ENCODE measurements around the gene SEPTIN5.
A peak's percentile ranks its signal among the peaks of the same experiment; 100 is the strongest.
"Not testable (repeated sequence)": the region's sequence is repeated elsewhere in the genome, so short reads cannot be mapped to it uniquely, and the experiment has no call there.

Gene SEPTIN5

DNA sequence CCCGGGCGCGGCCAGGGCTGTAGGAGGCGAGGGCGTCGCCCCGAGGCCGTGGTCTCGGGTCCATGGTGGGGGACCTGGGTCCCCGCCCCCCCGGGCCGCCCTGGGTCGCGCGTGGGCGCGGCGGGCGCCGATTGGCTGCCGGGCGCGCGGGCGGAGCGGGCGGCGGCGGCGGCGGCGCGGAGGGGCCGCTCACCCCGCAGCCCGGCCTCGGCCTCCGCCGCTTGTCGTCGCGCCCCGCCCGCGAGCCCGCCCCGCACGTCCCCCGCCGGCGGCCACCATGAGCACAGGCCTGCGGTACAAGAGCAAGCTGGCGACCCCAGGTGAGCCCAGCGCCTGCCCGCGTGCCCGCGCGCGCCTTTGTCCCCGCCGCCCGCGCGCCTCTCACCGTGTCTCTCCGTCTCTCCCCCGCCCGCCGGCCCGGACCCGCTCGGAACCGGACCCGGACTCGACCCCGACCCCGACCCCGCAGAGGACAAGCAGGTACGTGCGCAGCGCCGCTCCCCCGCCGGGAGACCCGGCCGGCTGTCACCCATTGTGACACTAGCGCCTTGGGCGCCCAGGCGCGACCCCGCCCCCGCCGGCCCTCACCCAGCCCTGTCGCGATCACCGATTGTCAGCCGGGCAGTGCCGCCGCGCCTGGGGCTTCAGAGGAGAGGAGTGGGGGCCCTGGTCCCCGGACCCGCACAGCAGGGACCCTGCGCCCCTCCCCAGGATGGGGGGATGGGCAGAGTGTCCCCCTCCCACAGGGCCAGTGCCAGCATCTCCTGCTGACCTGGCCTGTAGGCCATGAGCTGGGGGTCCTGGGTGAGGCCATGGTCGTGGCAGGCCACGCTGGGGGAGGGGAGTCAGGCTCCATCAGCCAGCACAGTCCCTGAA, at the start of gene SEPTIN5:
SEPTIN5 (plus strand) TSS at position 192 of the 876 bp plus-strand sequence; CDS start at position 278, 86 bp downstream.
- no peak for DNase-seq (ENCODE audit: low spot score)

DNA sequence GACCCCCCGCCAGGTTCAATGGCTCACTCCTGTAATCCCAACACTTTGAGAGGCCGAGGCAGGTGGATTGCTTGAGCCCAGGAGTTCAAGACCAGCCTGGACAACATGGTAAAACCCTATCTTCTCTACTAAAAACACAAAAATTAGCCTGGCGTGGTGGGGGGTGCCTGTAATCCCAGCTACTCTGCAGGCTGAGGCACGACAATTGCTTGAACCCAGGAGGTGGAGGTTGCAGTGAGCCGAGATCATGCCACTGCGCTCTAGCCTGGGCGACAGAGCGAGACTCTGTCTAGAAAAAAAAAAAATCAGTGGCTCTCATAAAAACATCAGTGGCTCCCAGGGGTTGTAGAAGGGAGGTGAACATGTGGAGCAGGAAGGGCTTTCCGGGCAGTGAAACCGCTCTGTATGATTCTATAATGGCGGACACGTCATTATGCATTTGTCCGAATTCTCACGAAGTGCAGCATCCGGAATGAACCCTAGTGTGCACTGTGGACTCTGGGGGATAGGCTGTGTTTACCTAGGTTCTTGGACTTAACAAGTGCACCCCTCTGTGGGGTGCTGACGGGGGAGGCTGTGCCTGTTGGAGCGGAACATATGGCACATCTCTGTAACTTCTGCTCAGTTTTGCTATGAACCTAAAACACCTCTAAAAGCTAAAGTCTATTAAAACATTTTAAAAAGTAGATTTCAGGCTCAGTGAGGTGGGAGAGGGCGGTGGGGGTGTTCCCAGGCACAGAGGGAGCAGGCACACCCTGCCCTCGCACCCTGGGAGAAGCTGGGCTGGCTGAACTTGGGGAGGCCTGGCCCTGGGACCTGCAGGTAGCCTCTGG, 49.1 kb upstream of the SEPTIN5 start:
- DNase-seq (ENCODE audit: low spot score), result no peak

DNA sequence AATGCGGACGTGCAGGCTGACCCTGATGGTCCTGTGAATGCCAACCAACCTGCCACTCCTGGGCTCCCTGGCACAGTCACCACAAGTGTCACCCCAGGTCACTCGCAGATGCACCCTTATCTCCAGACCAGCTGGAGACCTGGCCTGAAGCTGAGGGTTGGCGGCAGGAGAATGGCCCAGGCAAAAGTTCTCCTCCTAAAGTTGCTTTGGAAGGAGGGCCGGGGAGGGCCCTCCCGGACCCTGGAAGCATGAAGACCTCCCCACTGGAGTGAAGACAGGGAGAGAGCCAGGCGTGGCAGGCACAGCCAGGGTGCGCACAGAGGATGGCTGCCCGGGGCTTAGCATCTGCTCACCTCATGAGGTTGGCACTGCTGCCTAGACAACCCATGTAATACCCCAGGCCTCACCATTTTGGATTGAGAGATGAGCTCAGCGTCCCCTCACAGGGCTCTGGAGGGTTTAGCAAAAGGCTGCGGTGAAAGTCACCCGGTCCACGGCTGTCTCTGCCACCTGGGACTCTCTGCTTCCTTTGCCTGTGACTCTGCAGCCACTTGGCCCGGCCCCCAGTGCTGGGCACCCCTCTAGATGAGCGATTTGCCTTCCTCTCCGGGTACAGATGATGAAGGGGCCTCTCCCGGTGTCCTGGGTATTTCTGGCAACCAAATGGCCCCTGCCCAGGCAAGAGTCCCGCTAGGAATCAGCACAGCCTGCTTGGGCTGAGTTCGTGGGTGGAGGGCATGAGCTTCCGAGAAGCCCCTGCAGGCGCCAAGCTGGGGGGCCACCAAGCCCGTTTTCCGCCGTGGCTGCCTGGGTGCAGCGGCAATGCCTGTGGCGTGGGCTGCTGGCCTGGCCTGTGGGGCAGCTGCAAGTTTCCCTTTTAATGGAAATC, 48.3 kb upstream of the SEPTIN5 start:
- DNase-seq (ENCODE audit: low spot score), result no peak

DNA sequence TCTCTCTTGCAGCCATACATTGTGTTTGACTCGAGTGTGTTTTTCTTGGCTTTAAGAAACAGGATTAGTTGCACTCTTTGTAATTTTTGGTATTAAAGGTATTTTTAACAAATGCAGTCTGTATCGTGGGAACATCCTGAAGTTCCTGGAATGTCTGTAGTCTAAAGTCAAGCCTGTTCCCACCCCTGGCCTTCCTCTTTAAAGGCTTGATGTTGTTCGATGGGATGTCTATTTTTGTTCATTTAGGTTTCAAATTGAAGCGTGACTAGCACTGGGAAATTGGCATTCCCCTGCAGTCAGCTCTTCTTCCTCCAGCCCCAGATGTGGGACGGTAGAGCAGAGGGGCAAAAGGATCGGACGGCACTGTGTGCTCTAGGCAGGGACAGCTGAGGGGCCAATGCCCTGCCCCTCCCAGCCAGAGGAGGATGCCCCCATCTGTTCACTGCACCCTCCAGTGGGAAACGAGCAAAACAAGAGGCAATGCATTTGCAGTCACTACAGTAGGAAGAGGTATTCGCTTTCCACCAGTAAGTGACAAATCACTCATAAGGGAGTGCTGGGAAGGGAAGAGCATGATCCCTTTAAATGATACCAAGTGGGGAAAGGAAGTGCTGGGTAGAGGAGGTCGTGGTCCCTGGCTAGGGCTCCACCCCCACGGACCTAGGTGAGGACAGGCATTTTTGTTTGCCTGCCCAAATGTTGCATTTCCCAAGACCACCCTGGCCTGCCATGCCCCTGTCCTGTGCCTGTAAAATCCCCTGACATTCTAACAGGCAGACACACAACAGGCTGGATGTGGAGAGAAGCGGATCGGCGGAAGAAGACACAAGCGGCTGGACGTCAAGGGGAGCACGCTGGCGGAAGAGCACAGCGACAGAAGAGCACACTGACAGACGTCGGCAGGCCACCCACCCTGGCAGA, 47.4 kb upstream of the SEPTIN5 start:
- no peak for DNase-seq (ENCODE audit: low spot score)

DNA sequence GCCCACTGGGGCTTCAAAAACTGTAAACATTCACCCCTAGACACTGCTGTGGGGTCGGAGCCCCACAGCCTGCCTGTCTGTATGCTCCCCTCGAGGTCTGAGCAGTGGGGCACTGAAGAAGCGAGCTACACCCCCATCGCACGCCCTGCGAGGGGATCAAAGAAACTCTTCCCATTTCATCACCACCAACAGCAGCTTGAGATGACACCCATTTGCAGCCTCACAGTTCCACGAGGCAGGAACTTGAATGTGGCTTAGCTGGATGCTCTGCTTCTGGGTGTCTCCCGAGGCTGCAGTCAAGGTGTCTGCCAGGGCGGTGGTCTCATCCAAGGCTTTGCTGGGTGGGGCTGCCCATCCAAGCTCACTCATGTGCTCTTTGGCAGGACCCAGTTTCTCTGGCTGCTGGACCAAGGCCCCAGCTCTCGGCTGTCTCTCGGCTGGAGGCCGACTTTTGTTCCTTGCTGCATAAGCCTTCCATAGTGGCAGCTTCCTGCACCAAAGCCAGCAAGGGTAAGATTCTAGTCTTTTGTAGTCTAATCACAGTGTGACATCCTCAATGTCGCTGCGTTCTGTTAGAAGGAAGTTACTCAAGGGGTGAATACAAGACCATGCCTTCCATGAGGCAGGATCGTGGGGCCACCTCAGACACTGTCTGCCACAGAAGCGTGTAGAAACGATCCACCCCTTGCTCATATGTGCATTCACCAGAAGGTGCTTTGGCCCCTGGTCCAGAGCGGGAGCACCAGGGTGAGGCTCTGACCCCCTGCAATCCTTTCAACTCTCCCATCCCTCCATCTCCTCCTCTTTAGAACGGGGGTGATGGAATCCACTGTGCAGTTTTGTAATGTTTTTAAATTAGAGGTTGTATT, 46.2 kb upstream of the SEPTIN5 start:
- DNase-seq (ENCODE audit: low spot score), result no peak

DNA sequence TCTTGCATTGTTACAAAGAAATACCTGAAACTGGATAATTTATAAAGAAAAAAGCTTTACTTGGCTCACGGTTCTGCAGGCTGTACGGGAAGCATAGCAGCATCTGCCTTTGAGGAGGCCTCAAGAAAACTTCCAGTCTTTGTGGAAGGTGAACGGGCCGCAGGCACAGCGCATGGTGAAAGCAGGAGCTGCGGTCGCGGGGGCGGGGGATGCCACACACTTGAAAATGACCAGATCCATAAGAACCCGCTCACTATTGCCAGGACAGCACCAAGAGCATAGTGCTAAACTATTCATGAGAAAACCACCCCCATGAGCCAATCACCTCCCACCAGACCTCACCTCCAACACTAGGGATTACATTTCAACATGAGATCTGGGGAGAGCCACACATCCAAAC, 45.6 kb upstream of the SEPTIN5 start:
- DNase-seq (ENCODE audit: low spot score), result no peak

DNA sequence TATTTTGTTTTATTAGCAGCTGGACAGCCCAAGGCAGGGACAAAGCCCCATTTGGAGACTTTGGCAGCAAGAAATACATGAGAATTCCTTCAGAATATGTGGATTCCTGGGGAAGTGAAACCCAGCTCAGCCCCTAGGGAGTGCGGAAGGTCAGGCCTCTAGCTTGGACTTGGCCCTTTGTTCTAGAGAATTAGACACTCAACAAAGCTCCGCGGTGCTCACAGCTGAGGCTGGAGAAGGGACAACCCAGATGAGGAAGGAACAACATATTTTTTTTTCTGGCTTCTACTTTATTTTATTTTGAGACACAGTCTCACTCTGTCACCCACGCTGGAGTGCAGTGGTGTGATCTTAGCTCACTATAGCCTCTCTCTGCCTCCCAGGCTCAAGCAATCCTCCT, 44.7 kb upstream of the SEPTIN5 start:
- DNase-seq (ENCODE audit: low spot score), result no peak

DNA sequence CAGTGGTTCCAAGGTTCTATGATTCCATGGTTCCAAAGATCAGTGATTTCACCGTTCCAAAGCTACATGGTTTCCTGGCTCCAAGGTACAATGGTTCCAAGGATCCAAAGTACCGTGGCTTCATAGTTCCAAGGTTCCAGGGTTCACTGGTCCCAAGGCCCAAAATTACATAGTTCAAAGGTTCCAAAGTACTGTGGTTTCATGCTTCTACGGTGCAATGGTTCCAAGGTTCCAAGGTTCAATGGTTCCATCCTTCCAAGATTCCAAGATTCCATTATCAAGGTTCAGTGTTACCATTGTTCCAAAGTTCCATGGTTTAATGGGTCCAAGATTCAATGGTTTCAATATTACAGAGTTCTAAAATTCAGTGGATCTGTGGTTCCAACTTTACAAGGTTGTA, 43.0 kb upstream of the SEPTIN5 start:
- DNase-seq (ENCODE audit: low spot score), result no peak

DNA sequence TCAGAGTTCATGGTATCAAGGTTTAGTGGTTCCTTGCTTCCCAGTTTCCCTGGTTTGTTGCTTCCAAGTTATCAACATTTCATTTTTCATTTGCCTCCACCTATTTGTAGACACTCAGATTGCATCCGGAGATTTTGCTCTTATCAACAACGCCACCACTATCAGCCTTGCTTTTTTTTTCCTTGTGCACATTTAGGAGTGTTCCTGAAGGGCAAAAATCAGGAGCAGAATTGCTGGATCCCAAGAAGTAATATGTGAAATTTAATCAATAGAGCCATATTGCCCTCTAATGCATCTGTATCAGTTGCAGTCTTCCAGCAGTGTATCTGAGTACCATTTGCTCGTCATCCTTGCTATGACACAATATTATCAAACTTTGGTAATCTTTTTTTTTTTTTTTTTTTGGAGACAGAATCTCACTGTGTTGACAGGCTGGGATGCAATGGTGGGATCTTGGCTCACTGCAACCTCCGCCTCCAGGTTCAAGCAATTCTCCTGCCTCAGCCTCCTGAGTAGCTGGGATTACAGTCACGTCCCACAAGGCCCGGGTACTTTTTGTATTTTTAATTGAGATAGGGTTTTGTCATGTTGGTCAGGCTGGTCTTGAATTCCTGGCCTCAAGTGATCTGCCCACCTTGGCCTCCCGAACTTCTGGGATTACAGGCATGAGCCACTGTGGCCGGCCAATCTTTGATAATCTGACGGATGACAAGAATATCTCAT, 42.1 kb upstream of the SEPTIN5 start:
- DNase-seq (ENCODE audit: low spot score), result no peak

DNA sequence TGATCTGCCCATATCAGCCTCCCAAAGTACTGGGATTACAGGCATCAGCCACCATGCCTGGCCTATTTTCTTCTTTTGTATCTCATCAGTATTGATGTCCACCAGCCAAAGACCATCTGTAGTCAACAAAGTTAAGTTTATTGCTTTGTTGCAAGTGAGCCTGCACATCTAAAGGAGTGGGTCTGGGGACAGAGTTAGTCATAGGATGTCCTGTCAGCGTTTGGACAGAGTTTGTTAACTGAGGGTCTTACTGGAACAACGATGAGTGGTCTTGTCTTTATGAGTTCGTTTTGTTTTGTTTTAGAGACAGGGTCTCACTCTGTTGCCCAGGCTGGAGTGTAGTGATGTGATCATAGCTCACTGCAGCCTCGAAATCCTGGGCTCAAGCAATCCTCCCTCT, 40.6 kb upstream of the SEPTIN5 start:
- no peak for DNase-seq (ENCODE audit: low spot score)

DNA sequence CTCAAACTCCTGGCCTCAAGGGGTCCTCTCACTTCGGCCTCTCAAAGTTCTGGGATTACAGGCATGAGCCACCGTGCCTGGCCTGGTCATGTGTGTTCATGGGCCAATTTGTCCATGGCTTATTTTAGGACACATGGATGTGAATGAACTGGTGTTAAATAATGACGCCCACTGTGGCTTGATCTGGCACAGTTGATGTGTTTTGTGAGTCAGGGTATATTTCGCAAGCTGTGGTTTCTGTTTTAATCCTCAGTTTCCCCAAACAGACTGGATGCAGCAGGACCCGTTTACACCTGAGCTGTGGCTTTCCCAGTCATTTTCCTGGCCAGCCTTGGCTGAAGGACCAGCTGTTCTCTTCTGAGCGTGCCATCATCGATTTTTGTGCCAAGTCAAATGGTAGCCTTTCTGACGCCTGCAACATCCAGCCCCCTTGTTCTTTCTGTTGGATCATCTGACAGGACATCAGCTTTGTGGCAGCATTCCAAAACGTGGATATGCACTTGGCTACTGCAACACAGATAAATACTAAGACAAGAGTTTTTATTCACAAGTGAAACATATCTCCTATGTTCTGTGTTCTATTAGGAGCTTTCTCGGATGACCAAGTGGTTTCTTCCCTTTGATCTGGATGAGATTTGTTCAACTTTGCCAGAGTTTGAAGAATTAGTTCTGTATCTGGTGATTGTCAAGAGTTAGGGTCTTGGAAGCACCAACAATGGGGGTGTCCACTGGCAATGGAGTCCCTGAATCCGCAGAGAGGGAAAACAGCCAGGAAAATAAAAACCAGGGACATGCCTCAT, 40.0 kb upstream of the SEPTIN5 start:
- DNase-seq (ENCODE audit: low spot score), result no peak

DNA sequence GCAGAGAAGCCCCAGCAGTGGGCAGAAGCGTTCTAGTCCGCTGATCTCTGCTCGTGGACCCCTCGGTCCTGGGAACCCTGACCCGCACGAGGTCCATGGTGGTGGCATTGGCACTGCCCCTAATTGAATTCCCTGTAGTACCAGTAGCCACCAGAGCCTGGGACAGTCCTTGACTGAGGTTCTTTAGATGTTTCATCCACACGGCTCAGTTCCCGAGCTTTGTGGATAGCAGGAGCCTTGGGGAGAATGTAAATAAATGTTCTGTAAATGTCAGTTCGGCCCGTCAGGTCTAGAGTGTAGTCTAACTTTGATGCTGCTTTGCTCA, 39.4 kb upstream of the SEPTIN5 start:
- no peak for DNase-seq (ENCODE audit: low spot score)

DNA sequence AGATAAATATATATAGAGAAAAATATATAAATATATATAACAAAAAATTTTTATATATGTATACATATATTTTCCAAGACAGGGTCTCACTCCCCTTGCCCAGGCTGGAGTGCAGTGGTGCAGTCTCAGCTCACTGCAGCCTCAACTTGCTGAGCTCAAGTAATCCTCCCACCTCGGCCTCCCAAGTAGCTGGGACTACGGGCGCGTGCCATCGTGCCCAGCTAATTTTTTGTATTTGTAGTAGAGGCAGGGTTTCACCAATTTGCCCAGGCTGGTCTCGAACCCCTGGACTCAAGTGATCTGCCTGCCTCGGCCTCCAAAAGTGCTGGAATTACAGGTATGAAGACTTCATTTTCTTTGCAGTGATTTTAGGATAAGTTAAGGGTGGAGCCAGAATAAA, 38.9 kb upstream of the SEPTIN5 start:
- DNase-seq (ENCODE audit: low spot score), result no peak

DNA sequence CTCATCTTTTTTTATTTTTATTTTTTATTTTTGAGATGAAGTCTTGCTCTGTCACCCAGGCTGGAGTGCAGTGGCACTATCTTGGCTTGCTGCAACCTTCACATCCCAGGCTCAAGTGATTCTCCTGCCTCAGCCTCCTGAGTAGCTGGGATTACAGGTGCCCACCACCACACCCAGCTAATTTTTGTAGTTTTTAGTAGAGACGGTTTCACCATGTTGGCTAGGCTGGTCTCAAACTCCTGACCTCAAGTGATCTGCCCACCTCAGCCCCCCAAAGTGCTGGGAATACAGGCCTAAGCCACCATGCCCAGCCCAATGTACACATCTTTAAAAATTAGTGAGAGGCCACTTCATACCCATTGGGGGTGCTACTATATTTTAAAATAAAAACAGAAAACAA, 37.9 kb upstream of the SEPTIN5 start:
- DNase-seq (ENCODE audit: low spot score), result not testable (repeated sequence)

DNA sequence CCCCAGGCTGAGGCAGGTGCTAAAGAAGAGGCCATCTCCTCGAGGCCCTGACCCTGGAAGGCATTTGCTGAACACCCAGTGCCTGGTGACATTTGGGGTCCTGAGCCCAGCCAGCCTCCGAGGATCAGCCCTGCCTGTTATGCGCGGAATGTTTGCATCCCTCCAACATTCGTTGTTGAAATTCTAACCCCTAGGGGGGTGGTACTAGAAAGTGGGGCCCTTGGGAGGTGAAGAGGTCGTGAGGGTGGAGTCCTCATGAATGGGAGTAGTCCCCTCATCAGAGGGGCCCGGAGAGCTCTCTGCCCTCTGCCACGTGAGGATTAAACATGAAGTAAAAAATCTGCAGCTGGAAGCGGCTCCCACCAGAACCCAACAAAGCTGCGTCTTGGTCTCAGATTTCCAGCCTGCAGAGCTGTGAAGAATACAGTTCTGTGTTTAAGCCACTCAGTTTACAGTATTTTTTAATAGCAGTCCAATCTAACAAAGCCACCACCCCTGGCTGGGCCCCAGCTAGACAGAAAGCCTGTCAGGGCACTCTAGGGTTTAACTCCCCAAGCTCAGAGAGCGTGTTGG, 35.3 kb upstream of the SEPTIN5 start:
- no peak for DNase-seq (ENCODE audit: low spot score)

DNA sequence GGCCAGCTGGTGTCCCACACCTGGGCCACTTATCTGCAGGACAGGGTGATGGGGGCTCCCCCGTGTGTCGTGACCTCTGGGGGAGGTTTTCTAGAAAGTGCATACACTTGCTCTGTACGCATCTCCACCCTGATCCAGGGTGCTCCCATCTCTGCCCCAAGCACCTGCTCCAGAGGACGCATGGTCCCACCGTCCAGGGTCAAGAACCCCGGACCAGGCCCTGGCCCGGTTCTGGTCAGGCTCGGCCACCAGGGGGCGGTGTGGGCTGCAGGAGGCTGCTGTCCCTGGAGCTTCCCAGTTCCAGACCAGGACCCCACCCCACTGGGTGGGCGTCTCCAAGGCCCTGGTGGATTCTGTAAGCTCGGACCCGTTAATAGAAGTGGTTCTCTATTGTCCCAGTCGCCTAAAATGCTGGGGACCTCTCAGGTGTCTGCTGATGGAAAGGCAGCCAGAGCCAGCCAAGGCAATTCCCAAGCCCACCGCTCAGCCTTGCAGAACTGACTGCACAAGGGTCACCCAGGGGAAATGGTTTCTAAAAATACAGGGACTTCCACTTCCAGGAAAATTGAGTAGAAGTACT, 34.7 kb upstream of the SEPTIN5 start:
- DNase-seq (ENCODE audit: low spot score), result peak; percentile 74

DNA sequence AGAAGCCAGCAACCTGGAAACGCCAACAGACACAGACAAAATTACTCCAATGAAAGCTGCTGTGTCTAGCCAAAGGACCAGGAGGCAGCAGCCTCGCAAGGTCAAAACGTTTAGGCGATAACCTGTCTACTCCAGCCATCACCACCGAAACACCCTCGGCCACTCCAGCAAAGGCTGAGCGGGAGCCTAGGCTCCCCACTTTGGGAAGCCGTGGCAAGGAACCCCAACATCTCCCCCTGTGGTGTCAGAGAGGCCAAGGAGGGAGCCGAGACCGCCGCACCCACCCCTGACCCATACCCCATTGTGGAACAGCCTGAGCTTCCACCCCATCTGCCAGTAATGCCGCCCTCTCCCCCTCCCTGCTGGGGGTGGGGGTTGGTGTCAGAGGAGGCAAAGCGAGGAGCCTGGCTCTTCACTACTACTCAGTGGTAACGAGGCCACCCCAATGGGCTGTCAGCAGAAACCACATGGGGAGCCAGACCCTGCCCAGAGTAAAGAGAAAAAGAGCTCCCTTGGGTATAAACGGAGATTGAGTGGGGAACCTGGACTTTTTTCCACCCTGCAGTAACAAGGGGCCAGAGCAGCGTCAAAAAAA, 33.9 kb upstream of the SEPTIN5 start:
- no peak for DNase-seq (ENCODE audit: low spot score)

Measured in ecto neural progenitor cell (in vitro differentiated cells).